HG02852 (cell line): ENCODE results near the gene LTBP2.

ENCODE experiments used
- ATAC-seq: cut with Tn5 transposase; IDR thresholded peaks from one replicate; pipeline ENCODE4 v1.9.1; 2021; ENCODE audit warnings: mild to moderate bottlenecking, moderate library complexity; ENCODE audit not compliant: unreplicated experiment

Gene LTBP2

GRCh38 chr14:74532246-74532645, 79.8 kb downstream of the LTBP2 start:
- no peak for ATAC-seq

GRCh38 chr14:74531467-74531866, 80.6 kb downstream of the LTBP2 start:
- no peak for ATAC-seq

- ATAC-seq, result no peak
Measured at GRCh38 chr14:74531006-74531405, 81.0 kb downstream of the LTBP2 start.

- ATAC-seq, result no peak
Measured at GRCh38 chr14:74528886-74529285, 83.2 kb downstream of the LTBP2 start.

- no peak for ATAC-seq
Measured at GRCh38 chr14:74528406-74528805, 83.6 kb downstream of the LTBP2 start.

- ATAC-seq, result no peak
Measured at GRCh38 chr14:74527736-74528280, 84.2 kb downstream of the LTBP2 start.

GRCh38 chr14:74526854-74527585, 85.0 kb downstream of the LTBP2 start:
- ATAC-seq, result no peak

GRCh38 chr14:74525361-74525851, 86.6 kb downstream of the LTBP2 start:
- no peak for ATAC-seq

- ATAC-seq, result no peak
Measured at GRCh38 chr14:74524812-74525135, 87.3 kb downstream of the LTBP2 start.

- no peak for ATAC-seq
Measured at GRCh38 chr14:74524076-74524811, 87.8 kb downstream of the LTBP2 start.

GRCh38 chr14:74522740-74523139, 89.3 kb downstream of the LTBP2 start:
- ATAC-seq, result no peak

GRCh38 chr14:74521756-74522155, 90.3 kb downstream of the LTBP2 start:
- ATAC-seq, result no peak

GRCh38 chr14:74519316-74520074, 92.5 kb downstream of the LTBP2 start:
- ATAC-seq, result no peak

- ATAC-seq, result no peak
Measured at GRCh38 chr14:74518221-74518620, 93.8 kb downstream of the LTBP2 start.

GRCh38 chr14:74517731-74518130, 94.3 kb downstream of the LTBP2 start:
- no peak for ATAC-seq

- no peak for ATAC-seq
Measured at GRCh38 chr14:74516451-74517160, 95.4 kb downstream of the LTBP2 start.

- ATAC-seq, result no peak
Measured at GRCh38 chr14:74515891-74516412, 96.1 kb downstream of the LTBP2 start.

GRCh38 chr14:74514471-74514941, 97.5 kb downstream of the LTBP2 start:
- ATAC-seq, result no peak

GRCh38 chr14:74511966-74512830, 99.8 kb downstream of the LTBP2 start:
- ATAC-seq, result no peak
